Keratinocyte (primary cell): ENCODE data around the gene MDGA2. TPM values are rescaled to one million over a fixed set of nuclear protein-coding genes. Genes with fewer than 3 reads are reported as not detected.
A peak's percentile ranks its signal among the peaks of the same experiment; 100 is the strongest.

Experiments used
- DNase-seq: peaks from one replicate; pipeline ENCODE4 v3.0.0-alpha.2; 2011; ENCODE audit warnings: low read depth, missing footprints, low spot score
- FAIRE-seq: peaks from 2 replicates; lab custom pipeline; 2011; peaks lifted over from hg19 to GRCh38; lab: Jason Lieb, UNC
- H2AFZ ChIP-seq: 2 replicates; pipeline ENCODE4 v1.6.0; 2012; ENCODE audit warnings: low read length, control low read depth, inconsistent platforms; ENCODE audit not compliant: control insufficient read depth
- H3K27ac ChIP-seq: 2 replicates; pipeline ENCODE4 v1.5.1; 2011; ENCODE audit warnings: low read length; ENCODE audit not compliant: control insufficient read depth, insufficient read depth
- H3K27me3 ChIP-seq: 3 replicates; pipeline ENCODE4 v1.6.0; 2011; ENCODE audit warnings: low read length; ENCODE audit not compliant: control insufficient read depth, insufficient read depth; ENCODE audit errors: extremely low read depth
- H3K36me3 ChIP-seq, 2 experiments: 2 replicates in 1 of 2; 3 replicates in 1 of 2; pipeline ENCODE4 v1.5.1; 2011; ENCODE audit warnings: low read length in 2 of 2, mild to moderate bottlenecking in 1 of 2; ENCODE audit not compliant: control insufficient read depth in 2 of 2, insufficient read depth in 2 of 2; ENCODE audit errors: extremely low read depth in 1 of 2
- H3K4me1 ChIP-seq: 3 replicates; pipeline ENCODE4 v1.5.1; 2011; ENCODE audit warnings: low read length; ENCODE audit not compliant: control insufficient read depth, insufficient read depth; ENCODE audit errors: extremely low read depth
- H3K4me2 ChIP-seq: 3 replicates; pipeline ENCODE4 v1.6.0; 2011; ENCODE audit warnings: low read depth, low read length; ENCODE audit not compliant: control insufficient read depth, insufficient read depth; ENCODE audit errors: extremely low read depth
- H3K4me3 ChIP-seq, 3 experiments: fragments of 200-600 bp in 1 of 3; sonication (generic) in 1 of 3; 2 replicates in 2 of 3; 3 replicates in 1 of 3; pipeline ENCODE4 v1.5.1; 2011 to 2016; ENCODE audit warnings: low read length in 3 of 3, mild to moderate bottlenecking in 3 of 3, control low read depth in 2 of 3, inconsistent platforms in 1 of 3, low read depth in 1 of 3, mixed read lengths in 1 of 3, mixed run types in 1 of 3, moderate library complexity in 1 of 3; ENCODE audit not compliant: control insufficient read depth in 2 of 3, insufficient read depth in 2 of 3; ENCODE audit errors: extremely low read depth in 1 of 3
- H3K79me2 ChIP-seq: 2 replicates; pipeline ENCODE4 v1.6.0; 2012; ENCODE audit warnings: low read length; ENCODE audit not compliant: control insufficient read depth, insufficient read depth
- H3K9ac ChIP-seq: 3 replicates; pipeline ENCODE4 v1.6.0; 2011; ENCODE audit warnings: low read length; ENCODE audit not compliant: control insufficient read depth, insufficient read depth; ENCODE audit errors: extremely low read depth
- H3K9me1 ChIP-seq: 3 replicates; pipeline ENCODE4 v1.6.0; 2011; ENCODE audit warnings: low read length; ENCODE audit not compliant: control insufficient read depth, insufficient read depth; ENCODE audit errors: extremely low read depth
- H3K9me3 ChIP-seq: 2 replicates; pipeline ENCODE4 v1.5.1; 2012; ENCODE audit warnings: low read depth, low read length; ENCODE audit not compliant: control insufficient read depth
- H4K20me1 ChIP-seq: 3 replicates; pipeline ENCODE4 v1.6.0; 2011; ENCODE audit warnings: low read length; ENCODE audit not compliant: control insufficient read depth, insufficient read depth; ENCODE audit errors: extremely low read depth
- EZH2 ChIP-seq: IDR thresholded peaks from one replicate; pipeline ENCODE4 v1.6.1; 2012; ENCODE audit warnings: inconsistent platforms, mild to moderate bottlenecking, low read length, moderate library complexity
- dilution Hi-C: fragments of 300-500 bp; cut with MboI; formaldehyde crosslinking; loops from one replicate; pipeline ENCODE4 v1.7.0; 2020; ENCODE audit warnings: low sequenced_read_pairs; ENCODE audit not compliant: extremely low pct_ligation_motif_present
- polyA plus RNA-seq, 5 experiments: library from polyadenylated mRNA; depleted of rRNA in 3 of 5; stranded (reverse) in 3 of 5; stranded (forward) in 1 of 5; unstranded in 1 of 5; fragments of >200 nt; gene quantifications; 1 replicate in 1 of 5; 2 replicates in 3 of 5; 3 replicates in 1 of 5; pipeline versions ENCODE4 v1.2.1 to v1.2.3, GENCODE V29; 2011 to 2012; ENCODE audit warnings: missing spikeins in 2 of 5, low read depth in 1 of 5, low replicate concordance in 1 of 5
- TF ChIP-seq, protein P1 (sequence below), 3 experiments: IDR thresholded peaks in 1 of 3; conservative IDR thresholded peaks in 1 of 3; optimal IDR thresholded peaks in 1 of 3; 2 replicates in 2 of 3; 3 replicates in 1 of 3; pipeline versions ENCODE3 to v1.5.1; 2011; ENCODE audit warnings: low read length in 3 of 3, mild to moderate bottlenecking in 3 of 3, moderate library complexity in 2 of 3, control low read depth in 1 of 3, inconsistent platforms in 1 of 3; ENCODE audit not compliant: insufficient read depth in 2 of 3; ENCODE audit errors: extremely low read depth in 1 of 3

Gene MDGA2
- polyA plus RNA-seq, 1 donor (not counting 4 experiments of a cell fraction or from before 2014, with no cell fraction given): not detected

DNA sequence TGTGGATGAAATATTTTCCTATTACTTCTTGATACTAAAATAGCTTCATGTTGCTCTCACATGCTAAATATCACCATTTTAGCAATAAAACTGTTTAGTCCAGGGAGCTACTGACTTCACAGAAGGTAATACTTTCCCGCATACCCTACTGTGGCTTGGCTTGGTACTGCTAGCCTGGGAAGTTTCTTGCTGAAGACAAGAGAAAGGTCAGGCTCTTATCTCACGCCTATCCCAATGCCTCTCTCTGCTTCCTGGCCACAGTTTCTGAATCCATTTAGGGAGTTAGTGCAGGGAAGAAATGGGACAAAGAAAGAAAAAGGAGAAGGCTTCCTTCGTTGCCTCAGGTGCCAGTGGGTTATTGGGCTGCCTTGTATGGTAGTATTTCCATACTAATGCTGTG, 228.3 kb downstream of the MDGA2 start:
- no peak overlapping the region for H3K9ac ChIP-seq
- no peak overlapping the region for H2AFZ ChIP-seq
- H3K79me2 ChIP-seq: no peaks in the 10 kb centered on the region
- H3K9me1 ChIP-seq: no peaks in the 10 kb centered on the region
- FAIRE-seq (no peak), DNase-seq (no peak)
- no peak overlapping the region for H3K27ac ChIP-seq
- no peaks in the 10 kb centered on the region for H3K36me3 ChIP-seq
- dilution Hi-C loops: no loop called here
- H3K27me3 ChIP-seq: no peaks in the 10 kb centered on the region
- TF ChIP-seq EZH2: no peak
- TF ChIP-seq, protein P1, sequence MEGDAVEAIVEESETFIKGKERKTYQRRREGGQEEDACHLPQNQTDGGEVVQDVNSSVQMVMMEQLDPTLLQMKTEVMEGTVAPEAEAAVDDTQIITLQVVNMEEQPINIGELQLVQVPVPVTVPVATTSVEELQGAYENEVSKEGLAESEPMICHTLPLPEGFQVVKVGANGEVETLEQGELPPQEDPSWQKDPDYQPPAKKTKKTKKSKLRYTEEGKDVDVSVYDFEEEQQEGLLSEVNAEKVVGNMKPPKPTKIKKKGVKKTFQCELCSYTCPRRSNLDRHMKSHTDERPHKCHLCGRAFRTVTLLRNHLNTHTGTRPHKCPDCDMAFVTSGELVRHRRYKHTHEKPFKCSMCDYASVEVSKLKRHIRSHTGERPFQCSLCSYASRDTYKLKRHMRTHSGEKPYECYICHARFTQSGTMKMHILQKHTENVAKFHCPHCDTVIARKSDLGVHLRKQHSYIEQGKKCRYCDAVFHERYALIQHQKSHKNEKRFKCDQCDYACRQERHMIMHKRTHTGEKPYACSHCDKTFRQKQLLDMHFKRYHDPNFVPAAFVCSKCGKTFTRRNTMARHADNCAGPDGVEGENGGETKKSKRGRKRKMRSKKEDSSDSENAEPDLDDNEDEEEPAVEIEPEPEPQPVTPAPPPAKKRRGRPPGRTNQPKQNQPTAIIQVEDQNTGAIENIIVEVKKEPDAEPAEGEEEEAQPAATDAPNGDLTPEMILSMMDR (optimal IDR thresholded peaks at IDR 0.05 in 1 of 3, IDR thresholded peaks at IDR 0.05 in 1 of 3, conservative IDR thresholded peaks at IDR 0.05 in 1 of 3; ENCODE audit: extremely low read depth in 1 of 3, insufficient read depth in 2 of 3, low read length in 3 of 3): no peak
- H3K4me3 ChIP-seq: no peak overlapping the region
- no peaks in the 10 kb centered on the region for H3K4me1 ChIP-seq
- no peaks in the 10 kb centered on the region for H3K9me3 ChIP-seq
- no peak overlapping the region for H3K4me2 ChIP-seq
- H4K20me1 ChIP-seq: no peaks in the 10 kb centered on the region

DNA sequence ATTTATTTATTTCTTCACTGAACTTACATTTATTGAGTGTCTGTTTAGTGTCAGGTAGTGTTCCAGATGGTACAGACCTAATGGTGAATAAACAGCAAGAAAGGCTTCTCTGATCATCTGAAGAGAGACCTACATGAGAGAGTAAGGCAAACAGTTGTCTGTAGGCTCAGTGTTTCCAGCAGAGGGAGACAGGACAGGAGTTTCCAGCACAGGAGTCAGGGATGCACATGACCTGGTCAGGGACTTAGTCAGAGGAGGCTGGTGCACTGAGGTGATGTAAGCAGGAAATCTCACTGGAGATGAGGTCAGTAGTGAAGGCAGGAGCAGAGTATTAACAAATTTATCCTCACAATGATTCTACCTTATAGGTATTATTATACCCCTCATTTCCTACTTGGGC, 233.2 kb downstream of the MDGA2 start:
- H3K9ac ChIP-seq: no peak overlapping the region
- no peak overlapping the region for H2AFZ ChIP-seq
- no peaks in the 10 kb centered on the region for H3K79me2 ChIP-seq
- no peaks in the 10 kb centered on the region for H3K9me3 ChIP-seq
- no peaks in the 10 kb centered on the region for H4K20me1 ChIP-seq
- no peak overlapping the region for H3K27ac ChIP-seq
- dilution Hi-C loops: no loop called here
- FAIRE-seq: no peak
- H3K4me1 ChIP-seq: no peaks in the 10 kb centered on the region
- no peak overlapping the region for H3K4me2 ChIP-seq
- H3K36me3 ChIP-seq: no peaks in the 10 kb centered on the region
- TF ChIP-seq, protein P1 (optimal IDR thresholded peaks at IDR 0.05 in 1 of 3, IDR thresholded peaks at IDR 0.05 in 1 of 3, conservative IDR thresholded peaks at IDR 0.05 in 1 of 3; ENCODE audit: extremely low read depth in 1 of 3, insufficient read depth in 2 of 3, low read length in 3 of 3): peak in 2 of 3 experiments; percentile 45 to 46
- no peak for TF ChIP-seq EZH2
- H3K27me3 ChIP-seq: no peaks in the 10 kb centered on the region
- no peak for DNase-seq
- H3K9me1 ChIP-seq: no peaks in the 10 kb centered on the region
- H3K4me3 ChIP-seq: no peak overlapping the region
